GM04504 (cell line): Measurements from ENCODE around the gene CYP21A2.
"Not testable (repeated sequence)": the region's sequence is repeated elsewhere in the genome, so short reads cannot be mapped to it uniquely, and the experiment has no call there.

Experiments
- DNase-seq: peaks from one replicate; pipeline ENCODE4 v3.0.0-alpha.2; 2012; ENCODE audit warnings: low read depth

CYP21A2 gene

DNA sequence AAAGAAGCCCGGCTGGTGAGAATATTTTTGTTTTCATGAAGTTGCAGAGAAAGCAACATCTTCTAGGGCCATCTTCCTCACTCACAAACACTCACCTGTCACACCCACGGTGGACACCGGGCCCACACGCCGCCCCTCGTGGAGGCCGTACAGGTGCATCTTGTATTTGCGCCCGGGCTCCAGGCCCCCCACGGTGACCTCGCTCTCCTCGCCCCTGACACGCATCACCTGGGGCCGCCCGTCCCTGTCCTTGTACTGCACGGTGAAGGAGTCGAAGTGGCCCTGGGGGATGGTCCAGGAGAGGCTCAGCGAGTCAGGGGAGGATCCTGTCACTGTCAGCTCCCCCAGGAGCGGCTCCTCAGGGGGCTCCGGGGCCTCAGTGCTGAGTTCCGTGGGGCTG, 17.5 kb downstream of the CYP21A2 start:
- not testable (repeated sequence) for DNase-seq

DNA sequence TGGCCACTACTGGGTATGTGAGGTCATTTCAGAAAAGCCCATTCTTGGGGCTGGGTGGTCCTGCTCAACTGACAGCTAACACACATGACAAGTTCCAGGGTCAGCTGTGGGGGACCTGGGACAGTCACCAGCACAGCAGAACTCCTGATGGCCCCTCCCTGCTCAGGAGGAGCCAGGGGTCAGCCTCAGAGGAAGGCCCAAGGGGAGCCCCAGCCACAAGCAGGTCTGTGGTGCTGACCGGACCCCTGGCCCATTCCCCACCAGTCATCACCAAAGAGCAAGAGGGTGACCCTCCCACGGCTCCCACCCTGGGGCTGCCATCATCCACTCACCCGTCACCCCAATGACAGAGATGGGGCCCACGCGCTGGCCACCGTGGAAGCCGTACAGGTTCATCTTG, 18.0 kb downstream of the CYP21A2 start:
- no peak for DNase-seq

DNA sequence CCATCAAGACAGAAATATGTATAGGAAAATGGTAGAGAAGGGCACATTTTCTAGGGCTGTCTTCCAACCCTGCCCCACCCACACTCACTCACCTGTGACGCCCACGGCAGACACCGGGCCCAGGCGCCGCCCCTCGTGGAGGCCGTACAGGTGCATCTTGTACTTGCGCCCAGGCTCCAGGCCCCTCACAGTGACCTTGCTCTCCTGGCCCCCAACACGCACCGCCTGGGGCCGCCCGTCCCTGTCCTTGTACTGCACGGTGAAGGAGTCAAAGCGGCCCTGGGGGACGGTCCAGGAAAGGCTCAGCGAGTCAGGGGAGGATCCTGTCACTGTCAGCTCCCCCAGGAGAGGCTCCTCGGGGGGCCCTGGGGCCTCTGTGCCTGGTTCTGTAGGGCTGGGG, 19.8 kb downstream of the CYP21A2 start:
- DNase-seq = no peak

DNA sequence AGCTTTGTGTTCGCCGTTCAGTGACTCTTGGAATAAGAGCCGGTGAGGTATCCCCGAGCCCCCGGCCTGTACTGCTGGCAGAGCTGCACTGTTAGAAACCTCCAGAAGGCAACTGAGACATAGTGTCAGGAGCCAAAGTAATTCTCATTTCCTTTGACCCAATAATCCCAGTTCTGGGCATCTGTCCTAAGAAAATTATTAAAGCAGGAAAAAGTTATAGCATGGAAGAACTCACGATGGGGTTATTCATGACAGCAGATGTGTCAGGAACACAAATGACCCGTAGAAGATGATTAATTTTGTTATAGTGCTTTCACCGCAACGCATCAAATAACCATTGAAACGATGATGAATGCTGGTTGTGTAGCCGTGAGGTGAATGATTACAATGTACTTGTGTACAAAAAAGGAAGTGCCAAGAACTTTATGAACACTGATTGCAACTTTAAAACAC, 20.3 kb downstream of the CYP21A2 start:
- DNase-seq = no peak

DNA sequence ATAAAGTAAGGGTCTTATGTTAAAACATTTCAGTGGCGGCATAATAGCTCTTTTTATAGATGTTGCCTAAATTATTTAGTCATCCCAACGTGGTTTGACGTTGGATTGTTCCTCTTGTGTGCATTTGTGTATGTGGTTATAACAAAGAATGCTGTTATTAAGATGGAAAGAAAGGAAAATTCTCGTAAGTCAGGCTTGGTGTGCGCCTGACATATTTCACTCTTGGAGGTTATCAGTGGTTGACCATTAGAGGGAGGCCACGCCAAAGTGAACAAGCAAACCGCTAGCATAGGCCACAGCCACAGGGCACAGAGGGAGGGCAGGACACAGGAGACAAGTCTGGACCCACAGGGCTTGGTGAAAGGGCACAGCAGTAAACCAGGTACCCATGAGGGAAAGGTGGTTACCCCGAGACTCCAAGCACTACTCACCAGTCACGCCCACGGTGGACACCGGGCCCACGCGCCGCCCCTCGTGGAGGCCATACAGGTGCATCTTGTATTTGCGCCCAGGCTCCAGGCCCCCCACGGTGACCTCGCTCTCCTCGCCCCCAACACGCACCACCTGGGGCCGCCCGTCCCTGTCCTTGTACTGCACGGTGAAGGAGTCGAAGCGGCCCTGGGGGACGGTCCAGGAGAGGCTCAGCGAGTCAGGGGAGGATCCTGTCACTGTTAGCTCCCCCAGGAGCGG, 22.9 kb downstream of the CYP21A2 start:
- DNase-seq = no peak

DNA sequence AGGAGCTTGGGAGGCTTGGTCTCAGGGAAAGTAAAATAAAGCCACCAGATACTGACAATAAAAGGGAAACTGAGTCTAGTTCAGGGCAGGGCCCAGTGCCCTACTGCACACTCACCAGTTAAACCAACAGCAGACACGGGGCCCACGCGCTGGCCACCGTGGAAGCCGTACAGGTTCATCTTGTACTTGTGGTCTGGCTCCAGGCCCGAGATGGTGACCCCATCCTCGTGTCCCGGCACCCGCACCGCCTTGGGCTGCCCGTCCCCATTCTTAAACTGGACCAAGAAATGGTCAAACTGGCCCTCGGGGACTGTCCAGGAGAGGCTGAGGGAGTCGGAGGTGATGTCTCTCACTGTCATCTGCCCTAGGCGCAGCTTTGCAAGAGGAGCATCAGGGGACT, 26.5 kb downstream of the CYP21A2 start:
- DNase-seq = no peak

DNA sequence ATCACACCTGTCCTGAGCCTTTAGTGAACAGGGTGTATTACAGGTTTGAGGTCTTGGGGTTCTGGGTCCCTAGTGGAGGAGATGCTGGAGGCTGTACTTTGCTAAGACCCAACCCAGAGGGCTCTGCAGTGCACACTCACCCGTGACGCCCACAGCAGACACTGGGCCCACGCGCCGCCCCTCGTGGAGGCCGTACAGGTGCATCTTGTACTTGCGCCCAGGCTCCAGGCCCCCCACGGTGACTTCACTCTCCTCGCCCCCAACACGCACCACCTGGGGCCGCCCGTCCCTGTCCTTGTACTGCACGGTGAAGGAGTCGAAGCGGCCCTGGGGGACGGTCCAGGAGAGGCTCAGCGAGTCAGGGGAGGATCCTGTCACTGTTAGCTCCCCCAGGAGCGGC, 29.3 kb downstream of the CYP21A2 start:
- DNase-seq = not testable (repeated sequence)

DNA sequence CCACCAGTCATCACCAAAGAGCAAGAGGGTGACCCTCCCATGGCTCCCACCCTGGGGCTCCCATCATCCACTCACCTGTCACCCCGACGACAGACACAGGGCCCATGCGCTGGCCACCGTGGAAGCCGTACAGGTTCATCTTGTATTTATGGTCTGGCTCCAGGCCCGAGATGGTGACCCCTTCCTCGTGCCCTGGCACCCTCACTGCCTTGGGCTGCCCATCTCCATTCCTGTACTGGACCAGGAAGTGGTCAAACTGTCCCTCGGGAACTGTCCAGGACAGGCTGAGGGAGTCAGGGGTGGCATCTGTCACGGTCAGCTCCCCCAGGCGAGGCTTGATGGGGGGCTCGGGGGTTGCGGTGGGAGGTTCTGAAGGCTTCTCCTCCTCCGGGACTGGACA, 30.1 kb downstream of the CYP21A2 start:
- DNase-seq = not testable (repeated sequence)

DNA sequence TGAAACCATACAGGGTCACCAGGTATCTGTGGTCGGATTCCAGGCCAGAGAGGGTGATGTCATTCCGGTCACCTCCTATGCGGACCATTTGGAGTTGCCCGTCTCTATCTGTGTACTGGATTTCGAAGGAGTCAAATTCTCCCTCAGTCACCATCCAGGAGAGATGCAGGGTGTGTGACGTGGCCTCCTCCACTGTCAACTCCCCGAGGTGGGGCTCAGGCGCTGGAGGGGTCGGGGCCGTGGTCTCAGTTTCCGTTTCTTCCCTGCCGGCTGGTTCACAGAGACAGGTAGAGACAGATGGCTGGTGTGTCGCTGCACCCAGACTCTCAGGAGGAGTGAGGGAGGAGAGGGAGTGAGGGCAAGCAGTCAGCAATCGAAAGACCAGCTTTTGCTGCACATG, 30.7 kb downstream of the CYP21A2 start:
- DNase-seq = no peak

DNA sequence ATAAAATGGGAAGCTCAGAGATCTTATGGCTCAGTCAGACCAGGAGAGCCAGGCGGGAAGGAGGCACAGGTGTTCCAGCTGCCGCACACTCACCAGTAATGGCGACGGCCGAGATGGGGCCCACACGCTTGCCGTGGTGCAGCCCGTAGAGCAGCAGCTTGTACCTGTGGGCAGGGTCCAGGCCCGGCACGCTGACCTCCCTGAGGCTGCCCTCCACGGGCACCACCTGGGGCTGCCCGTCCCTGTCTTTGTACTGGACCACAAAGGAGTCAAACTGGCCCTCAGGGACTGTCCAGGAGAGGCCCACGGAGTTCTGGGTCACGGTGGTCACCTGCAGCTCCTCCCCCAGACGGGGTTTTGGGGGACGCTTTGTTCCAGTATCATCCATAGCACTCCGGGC, 31.2 kb downstream of the CYP21A2 start:
- no peak for DNase-seq

DNA sequence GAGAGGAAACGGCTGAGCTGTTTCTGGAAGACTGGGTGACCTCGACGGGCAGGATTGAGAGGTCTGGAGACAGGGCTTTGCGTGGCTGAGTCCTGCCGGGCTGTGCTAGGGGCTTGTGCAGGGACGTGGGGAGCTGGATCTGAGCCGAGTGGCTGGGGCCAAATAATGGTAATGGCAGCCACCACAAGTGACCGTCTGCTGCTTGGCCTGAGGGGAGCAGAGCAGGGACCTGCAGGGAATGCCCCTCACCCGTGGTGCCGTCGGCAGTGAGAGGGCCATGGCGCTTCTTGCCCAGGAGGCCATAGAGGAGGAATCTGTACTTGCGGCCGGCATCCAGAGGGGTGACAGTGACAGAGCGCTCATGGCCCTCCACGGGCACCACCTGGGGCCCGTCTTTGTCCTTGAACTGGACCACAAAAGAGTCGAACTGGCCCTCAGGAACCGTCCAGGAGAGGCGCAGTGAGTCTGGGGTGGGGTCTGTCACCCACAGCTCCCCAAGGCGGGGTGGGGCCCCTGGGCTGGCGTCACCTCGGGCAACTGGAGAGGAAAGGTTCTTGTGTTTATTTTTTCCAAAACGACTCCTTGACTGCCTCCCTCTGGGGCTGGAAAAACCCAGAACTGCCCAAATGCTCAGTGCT, 31.8 kb downstream of the CYP21A2 start:
- no peak for DNase-seq

DNA sequence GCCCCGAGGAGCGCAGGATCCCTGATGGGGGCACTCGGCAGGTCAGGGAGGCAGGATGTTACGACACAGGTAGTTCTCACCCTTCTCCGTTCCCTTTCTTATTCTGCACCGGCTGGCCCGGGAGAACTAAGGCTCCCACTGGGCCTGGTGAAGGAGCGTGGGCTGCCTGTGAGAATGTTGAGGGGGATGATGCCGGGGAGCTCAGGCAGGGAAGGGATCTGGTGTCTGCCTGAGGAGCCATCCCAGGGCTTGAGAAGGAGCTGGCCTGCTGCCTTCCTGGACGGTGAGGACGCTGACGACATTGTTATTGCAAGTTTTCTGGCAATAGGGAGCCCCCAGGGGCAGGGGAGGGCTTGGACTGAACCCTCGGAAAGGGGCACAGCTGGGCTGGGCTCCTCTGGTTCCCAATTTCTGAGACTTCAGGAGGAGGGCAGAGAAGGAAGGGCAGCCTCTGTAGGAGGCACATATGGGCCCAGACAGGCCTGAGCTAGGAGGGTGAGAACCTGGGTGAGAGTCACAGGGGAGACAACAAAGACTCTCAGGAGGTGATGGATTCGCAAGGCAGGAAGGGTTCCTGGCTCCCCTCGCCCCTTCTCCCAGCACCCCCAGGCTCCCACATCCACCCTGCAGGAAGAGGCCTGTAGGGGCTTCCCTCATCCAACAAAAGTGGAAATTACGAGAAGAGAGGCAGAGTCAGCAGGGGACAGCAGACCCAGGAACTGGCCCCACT, 32.8 kb downstream of the CYP21A2 start:
- no peak for DNase-seq

DNA sequence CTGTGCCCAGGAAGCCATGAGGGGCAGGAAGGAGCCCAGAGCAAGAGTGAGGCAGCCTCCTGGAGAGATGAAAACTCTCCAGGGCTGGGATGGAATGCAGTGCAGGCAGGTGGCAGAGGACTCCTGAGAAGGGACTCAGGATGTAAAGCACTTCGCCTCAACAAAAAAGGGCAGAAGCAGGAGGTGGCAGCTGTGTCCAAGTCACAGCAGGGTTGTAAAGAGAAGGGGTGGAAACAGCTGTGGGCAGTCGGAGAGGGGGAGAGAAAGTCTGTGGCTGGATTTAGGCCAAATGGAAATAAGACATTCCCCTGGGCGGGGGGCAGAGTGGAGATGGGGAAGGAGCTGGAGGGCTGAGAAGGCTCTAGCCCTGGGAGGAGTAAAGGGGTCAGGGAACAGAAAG, 34.9 kb downstream of the CYP21A2 start:
- no peak for DNase-seq

DNA sequence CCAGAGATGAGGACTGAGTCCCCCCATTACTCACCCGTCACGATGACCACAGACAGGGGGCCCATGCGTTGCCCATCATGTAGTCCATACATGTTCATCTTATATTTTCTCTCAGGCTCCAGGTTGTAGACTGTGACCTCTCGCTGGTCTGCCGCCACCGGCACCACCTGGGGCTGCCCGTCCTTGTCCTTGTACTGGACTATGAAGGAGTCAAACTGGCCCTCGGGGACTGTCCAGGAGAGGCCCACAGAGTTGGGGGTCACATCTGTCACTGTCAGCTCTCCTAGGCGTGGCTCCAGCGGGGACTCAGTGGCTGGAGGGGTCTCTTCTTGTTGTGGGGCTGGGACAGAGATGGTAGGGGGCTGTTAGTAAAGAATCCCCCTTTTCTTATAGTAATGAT, 35.4 kb downstream of the CYP21A2 start:
- DNase-seq = no peak

DNA sequence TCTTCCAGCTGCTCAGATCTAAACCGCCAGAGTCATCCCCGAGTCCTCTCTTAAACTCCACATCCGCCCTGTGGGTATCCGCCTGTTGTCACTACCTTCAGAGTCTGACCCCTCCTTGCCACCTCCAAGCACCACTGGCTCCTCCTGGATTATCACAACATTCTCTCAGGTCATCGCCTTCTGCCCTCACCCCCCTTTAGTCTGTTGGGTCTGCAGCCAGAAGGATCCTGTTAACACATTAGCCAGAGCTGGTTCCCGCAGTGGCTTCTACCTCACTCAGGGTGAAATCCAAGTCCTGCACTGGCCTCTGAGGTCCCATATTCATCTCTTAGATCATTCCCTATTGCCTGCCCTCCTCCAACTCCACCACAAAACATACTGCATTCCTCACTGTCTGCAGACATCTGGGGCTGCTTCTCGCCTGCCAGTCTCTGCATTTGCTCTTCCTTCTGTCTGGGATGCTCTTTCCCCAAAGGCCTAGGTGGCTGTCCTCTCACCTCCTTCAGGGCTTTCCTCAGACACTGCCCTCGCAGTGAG, 36.8 kb downstream of the CYP21A2 start:
- no peak for DNase-seq

DNA sequence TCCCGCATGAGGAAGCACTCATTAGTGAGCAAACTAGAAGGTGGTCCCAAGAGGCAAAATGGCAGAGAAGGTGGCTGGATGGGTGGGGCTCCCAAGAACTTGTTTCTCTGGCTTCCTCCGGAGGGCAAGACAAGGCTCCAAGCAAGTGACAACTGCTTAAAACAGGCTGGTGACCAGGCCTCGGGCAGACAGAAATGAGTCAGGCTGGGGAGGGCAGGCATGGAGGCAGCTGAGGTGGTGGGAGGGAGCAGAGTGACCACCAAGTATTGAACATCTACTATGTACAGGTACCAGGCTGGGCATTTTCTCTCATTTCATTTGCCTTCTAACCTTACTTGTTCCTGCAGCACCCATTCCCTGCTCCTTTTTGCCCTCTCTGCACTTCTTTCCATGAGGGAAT, 37.6 kb downstream of the CYP21A2 start:
- DNase-seq = no peak

DNA sequence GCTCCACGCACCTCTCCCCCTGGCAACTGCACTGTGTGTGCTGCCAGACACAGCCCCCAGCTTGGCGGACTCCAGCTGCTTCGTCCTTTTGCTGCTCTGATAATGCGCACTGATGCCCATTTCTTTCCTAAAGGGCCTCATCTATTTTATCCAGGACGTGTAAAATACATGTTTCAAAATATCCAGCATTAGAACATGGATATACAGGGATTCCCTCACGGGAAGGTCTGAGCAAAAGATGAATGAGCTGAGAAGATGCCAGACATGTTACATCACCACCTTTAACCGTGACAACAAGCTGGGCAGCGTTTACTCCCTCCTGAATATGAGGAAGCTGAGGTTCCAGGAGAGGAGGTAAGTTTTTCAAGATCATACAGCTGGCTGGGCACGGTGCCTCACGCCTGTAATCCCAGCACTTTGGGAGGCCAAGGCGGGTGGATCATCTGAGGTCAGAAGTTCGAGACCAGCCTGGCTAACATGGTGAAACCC, 38.1 kb downstream of the CYP21A2 start:
- DNase-seq = peak; percentile 83

DNA sequence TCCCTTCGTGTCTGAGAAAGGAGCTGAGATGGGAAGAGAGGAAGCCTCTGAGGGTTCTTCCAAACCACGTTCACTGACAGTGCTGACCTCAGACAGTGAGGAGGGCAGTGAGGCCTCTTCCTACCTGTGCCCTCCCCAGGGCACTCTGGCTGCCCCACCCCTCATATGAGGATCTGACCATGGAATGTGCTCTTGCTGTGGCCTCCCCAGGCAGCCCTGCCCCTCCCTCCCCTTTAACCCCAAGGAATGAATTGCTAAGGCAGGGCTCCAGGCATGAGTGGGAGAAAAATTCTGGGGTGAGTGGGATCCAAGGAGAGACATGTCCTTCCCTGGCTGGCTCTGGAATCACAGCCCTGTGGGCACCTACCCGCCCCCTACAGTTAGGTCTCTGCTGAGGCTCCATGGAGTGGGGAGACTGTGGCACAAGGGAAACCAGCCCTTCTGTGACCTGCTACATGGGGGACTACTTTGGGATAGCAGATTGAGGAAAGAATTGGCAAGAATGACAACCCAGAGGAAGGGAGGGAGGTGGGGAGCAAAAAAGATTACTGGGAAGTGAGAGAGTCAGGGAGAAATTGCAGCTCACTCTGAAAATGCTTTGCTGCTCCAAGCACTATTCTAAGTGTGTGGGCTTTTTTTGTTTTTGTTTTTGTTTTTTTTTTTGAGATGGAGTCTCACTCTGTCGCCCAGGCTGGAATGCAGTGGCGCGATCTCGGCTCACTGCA, 41.5 kb downstream of the CYP21A2 start:
- DNase-seq = no peak

DNA sequence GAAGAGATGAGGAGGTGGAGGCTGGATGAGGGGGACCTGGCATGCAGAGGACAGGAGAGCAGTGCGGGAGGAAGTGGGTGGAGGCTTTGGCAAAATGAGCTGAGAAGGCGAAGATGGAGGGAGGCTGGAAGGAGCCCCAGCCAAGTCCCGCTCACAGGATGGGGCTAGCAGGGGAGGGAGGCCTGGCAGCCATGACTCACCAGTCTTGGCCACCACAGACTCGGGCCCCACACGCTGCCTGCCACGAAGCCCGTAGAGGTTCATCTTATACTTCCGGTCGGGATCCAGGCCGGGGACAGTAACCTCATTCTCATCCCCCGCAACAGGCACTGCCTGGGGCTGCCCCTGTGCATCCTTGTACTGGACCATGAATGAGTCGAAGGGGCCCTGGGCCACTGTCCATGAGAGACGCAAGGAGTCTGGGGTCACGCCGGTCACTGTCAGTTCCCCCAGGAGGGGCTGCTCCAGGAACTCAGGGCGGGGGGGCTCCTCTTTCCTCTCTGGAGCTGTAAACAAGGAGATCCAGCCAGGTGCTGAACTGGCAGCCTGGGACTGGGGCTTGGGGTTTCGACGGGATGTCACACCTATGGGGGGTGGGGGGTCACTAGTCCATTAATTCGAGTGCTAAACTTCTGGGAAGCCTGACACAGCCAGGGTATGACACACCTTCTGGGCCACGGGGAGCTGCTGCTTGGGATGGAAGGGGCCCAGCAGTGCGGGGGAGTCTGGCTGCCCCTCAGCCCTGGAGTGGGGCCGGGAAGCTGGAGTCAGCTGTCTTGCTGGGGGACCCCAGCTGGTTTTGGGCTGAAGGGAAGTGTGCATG, 43.2 kb downstream of the CYP21A2 start:
- peak; percentile 86 for DNase-seq

DNA sequence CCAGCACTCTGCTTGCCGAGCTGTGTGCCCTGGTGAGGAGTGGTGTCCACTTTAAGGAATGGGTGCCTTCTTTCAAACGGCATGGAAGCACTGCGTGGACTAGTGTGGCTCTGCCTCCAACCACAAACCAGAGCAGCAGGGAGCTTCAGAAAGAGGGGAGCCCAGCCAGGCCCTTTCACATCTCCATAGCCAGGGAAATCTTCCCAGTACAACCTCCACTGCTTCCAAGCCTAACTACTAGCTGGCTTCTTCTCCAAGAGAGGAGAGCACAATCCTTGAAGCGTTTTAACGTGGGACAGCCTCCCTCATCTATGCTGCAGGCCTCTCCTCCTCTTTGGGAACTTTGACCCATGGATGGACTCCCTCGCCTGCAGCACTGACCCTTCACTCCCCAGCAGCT, 44.3 kb downstream of the CYP21A2 start:
- no peak for DNase-seq

DNA sequence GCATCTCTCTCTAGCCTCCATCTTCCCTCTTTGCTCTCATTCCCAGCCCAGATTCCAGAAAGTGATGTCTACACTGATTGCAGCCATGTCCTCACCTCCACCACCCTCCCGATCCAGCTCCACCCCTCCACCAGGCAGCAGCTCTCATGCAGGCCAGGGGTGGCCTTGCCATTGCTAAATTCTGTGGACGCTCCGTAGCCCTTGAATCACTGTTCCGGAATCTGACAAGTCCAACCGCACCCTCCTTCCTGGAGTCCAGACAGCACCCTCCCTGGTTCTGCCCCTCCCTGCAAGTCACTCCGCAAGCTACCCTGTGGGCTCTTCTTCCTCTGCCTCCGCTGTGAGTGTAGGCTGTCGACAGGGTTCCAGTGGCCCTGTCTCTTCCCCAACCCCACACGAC, 44.7 kb downstream of the CYP21A2 start:
- DNase-seq = peak; percentile 90
